HCT116 (cell line): ENCODE results near the gene INTS3. TPM values are rescaled to one million over a fixed set of nuclear protein-coding genes. Genes with fewer than 3 reads are reported as not detected.
A peak's percentile ranks its signal among the peaks of the same experiment; 100 is the strongest.

Experiments
- ATAC-seq: fragments of 200-7000 bp; cut with Tn5 transposase; 2 replicates; pipeline ENCODE4 v1.9.1; 2020; ENCODE audit warnings: mild to moderate bottlenecking, moderate library complexity
- BruUV-seq: library from RNA; stranded (reverse); fragments of 400-500 nt; replicated peaks from 2 replicates; lab custom pipeline; 2021; lab: Mats Ljungman, UMichigan
- CTCF ChIA-PET: fragments of 300-600 bp; sonication (Branson Sonifier 250); formaldehyde crosslinking; loops from one replicate; lab custom pipeline; 2021; ENCODE audit warnings: antibody characterized with exemption; lab: Charles Lee
- POLR2A ChIA-PET: fragments of 300-600, 350-600 bp; sonication (Branson Sonifier 250); formaldehyde crosslinking; loops from one replicate; lab custom pipeline; 2021; ENCODE audit warnings: antibody characterized with exemption; lab: Charles Lee
- RAD21 ChIA-PET, 2 experiments: fragments of 300-600 bp; sonication (Branson Sonifier 250); formaldehyde crosslinking; loops; one replicate each; lab custom pipeline; 2023; ENCODE audit warnings: low total read pairs in 2 of 2; ENCODE audit not compliant: uncharacterized antibody in 2 of 2, unreplicated experiment in 2 of 2, low non-redundant PET in 1 of 2; lab: Charles Lee
- DNase-seq: peaks from one replicate; pipeline ENCODE4 v3.0.0-alpha.2; 2010; ENCODE audit warnings: low read depth, low spot score
- H2AFZ ChIP-seq: fragments of 200-600 bp; shearing (Covaris generic), sonication (generic); 2 replicates; pipeline ENCODE4 v1.6.1; 2017; ENCODE audit warnings: low read depth, mixed run types, mixed read lengths, antibody characterized with exemption, low read length; ENCODE audit not compliant: poor library complexity, severe bottlenecking
- H3K27ac ChIP-seq: 2 replicates; pipeline ENCODE4 v1.5.1; 2012; ENCODE audit warnings: low read depth, low read length
- H3K27me3 ChIP-seq: fragments of 200-600 bp; sonication (generic); 2 replicates; pipeline ENCODE4 v1.6.1; 2016; ENCODE audit warnings: mixed run types, low read length, mixed read lengths; ENCODE audit not compliant: insufficient read depth
- H3K36me3 ChIP-seq, 2 experiments: fragments of 200-500 bp in 1 of 2; fragments of 200-600 bp in 1 of 2; sonication (Bioruptor generic) in 1 of 2; sonication (generic) in 1 of 2; 2 replicates each; pipeline versions ENCODE4 v1.5.1 to v1.6.1; 2014 to 2016; ENCODE audit warnings: low read length in 2 of 2, inconsistent platforms in 1 of 2, mixed read lengths in 1 of 2, mixed run types in 1 of 2; ENCODE audit not compliant: insufficient read depth in 2 of 2, control insufficient read depth in 1 of 2
- H3K4me1 ChIP-seq, 2 experiments: fragments of 200-600 bp in 1 of 2; sonication (generic) in 1 of 2; 2 replicates each; pipeline versions ENCODE4 v1.5.1 to v1.6.1; 2012 to 2017; ENCODE audit warnings: low read length in 2 of 2, inconsistent platforms in 1 of 2, mild to moderate bottlenecking in 1 of 2, mixed read lengths in 1 of 2, mixed run types in 1 of 2, moderate library complexity in 1 of 2; ENCODE audit not compliant: insufficient read depth in 2 of 2, control insufficient read depth in 1 of 2
- H3K4me2 ChIP-seq: fragments of 200-600 bp; sonication (generic); 2 replicates; pipeline ENCODE4 v1.6.1; 2017; ENCODE audit warnings: mixed run types, low read length, mixed read lengths
- H3K4me3 ChIP-seq, 2 experiments: fragments of 200-600 bp in 1 of 2; sonication (generic) in 1 of 2; replicated peaks in 1 of 2; 2 replicates each; pipeline ENCODE4 v1.5.1; 2011 to 2016; ENCODE audit warnings: low read length in 2 of 2, control low read depth in 1 of 2, low read depth in 1 of 2, mild to moderate bottlenecking in 1 of 2, mixed read lengths in 1 of 2, mixed run types in 1 of 2
- H3K79me2 ChIP-seq: fragments of 200-600 bp; sonication (generic); 2 replicates; pipeline ENCODE4 v1.6.1; 2017; ENCODE audit warnings: mild to moderate bottlenecking, mixed run types, low read length, moderate library complexity, mixed read lengths; ENCODE audit not compliant: insufficient read depth
- H3K9ac ChIP-seq: fragments of 200-600 bp; sonication (generic); 2 replicates; pipeline ENCODE4 v1.6.1; 2016; ENCODE audit warnings: low read length, mixed read lengths
- H3K9me2 ChIP-seq: fragments of 200-600 bp; sonication (generic), shearing (Covaris generic); 2 replicates; pipeline ENCODE4 v1.6.1; 2017; ENCODE audit warnings: mixed run types, mild to moderate bottlenecking, moderate library complexity; ENCODE audit not compliant: insufficient read depth
- H3K9me3 ChIP-seq, 2 experiments: fragments of 200-500 bp in 1 of 2; fragments of 200-600 bp in 1 of 2; sonication (Bioruptor generic) in 1 of 2; sonication (generic) in 1 of 2; 2 replicates each; pipeline ENCODE4 v1.6.1; 2014 to 2017; ENCODE audit warnings: low read length in 2 of 2, mixed read lengths in 2 of 2, inconsistent platforms in 1 of 2, low read depth in 1 of 2, mild to moderate bottlenecking in 1 of 2, mixed run types in 1 of 2, moderate library complexity in 1 of 2; ENCODE audit not compliant: control insufficient read depth in 1 of 2, insufficient read depth in 1 of 2
- H4K20me1 ChIP-seq: fragments of 200-600 bp; sonication (generic), shearing (Covaris generic); 2 replicates; pipeline ENCODE4 v1.6.1; 2017; ENCODE audit warnings: mixed run types, mild to moderate bottlenecking, moderate library complexity; ENCODE audit not compliant: insufficient read depth
- CBX3 ChIP-seq: IDR thresholded peaks from 2 replicates; pipeline ENCODE4 v1.6.1; 2012; ENCODE audit warnings: low read depth
- CEBPB ChIP-seq: IDR thresholded peaks from 2 replicates; pipeline ENCODE4 v1.6.1; 2012; ENCODE audit warnings: low read depth
- EGR1 ChIP-seq: IDR thresholded peaks from 2 replicates; pipeline ENCODE4 v1.6.1; 2012; ENCODE audit warnings: low read depth
- ELF1 ChIP-seq: IDR thresholded peaks from 2 replicates; pipeline ENCODE4 v1.6.1; 2012; ENCODE audit warnings: low read depth, borderline replicate concordance
- EZH2 ChIP-seq: fragments of 200-600 bp; sonication (generic); IDR thresholded peaks from 2 replicates; pipeline ENCODE4 v1.6.1; 2017; ENCODE audit warnings: antibody characterized with exemption, mixed run types
- EZH2phosphoT487 ChIP-seq: fragments of 200-600 bp; IDR thresholded peaks from 2 replicates; pipeline ENCODE4 v1.6.1; 2018; ENCODE audit warnings: antibody characterized with exemption, borderline replicate concordance
- JUND ChIP-seq: IDR thresholded peaks from 2 replicates; pipeline ENCODE4 v1.6.1; 2012
- MAX ChIP-seq: IDR thresholded peaks from 2 replicates; pipeline ENCODE4 v1.6.1; 2012
- POLR2A ChIP-seq: IDR thresholded peaks from 2 replicates; pipeline ENCODE4 v1.7.0; 2011; ENCODE audit warnings: borderline replicate concordance; ENCODE audit not compliant: insufficient read depth, insufficient read length; ENCODE audit errors: extremely low read depth
- POLR2AphosphoS5 ChIP-seq: IDR thresholded peaks from 2 replicates; pipeline ENCODE4 v1.6.1; 2011; ENCODE audit warnings: mild to moderate bottlenecking, low read depth, low read length, moderate library complexity
- RAD21 ChIP-seq: IDR thresholded peaks from 2 replicates; pipeline ENCODE4 v1.6.1; 2012; ENCODE audit warnings: low read depth, mild to moderate bottlenecking
- REST ChIP-seq: IDR thresholded peaks from 2 replicates; pipeline ENCODE4 v1.6.1; 2012; ENCODE audit warnings: low read depth
- SIN3A ChIP-seq: IDR thresholded peaks from 2 replicates; pipeline ENCODE4 v1.6.1; 2012; ENCODE audit warnings: low read depth
- TCF7L2 ChIP-seq: IDR thresholded peaks from 2 replicates; pipeline ENCODE4 v1.7.0; 2011; ENCODE audit warnings: borderline replicate concordance, inconsistent platforms; ENCODE audit not compliant: insufficient read depth, insufficient read length; ENCODE audit errors: extremely low read depth
- YY1 ChIP-seq: IDR thresholded peaks from 2 replicates; pipeline ENCODE4 v1.6.1; 2011; ENCODE audit warnings: low read length, low read depth, moderate library complexity, mild to moderate bottlenecking; ENCODE audit not compliant: insufficient replicate concordance; ENCODE audit errors: extremely low read depth
- ZFX ChIP-seq: fragments of 450-650 bp; IDR thresholded peaks from 2 replicates; pipeline ENCODE4 v1.6.1; 2017
- ZNF274 ChIP-seq: fragments of 200-500 bp; sonication (Bioruptor generic); IDR thresholded peaks from 2 replicates; pipeline ENCODE4 v1.6.1; 2014; ENCODE audit warnings: mild to moderate bottlenecking, low read depth, low read length, inconsistent platforms
- intact Hi-C: fragments of 100-400 bp; cut with micrococcal nuclease; formaldehyde crosslinking; loops from 2 replicates; pipeline ENCODE4 v1.10.0; 2022
- total RNA-seq: library from RNA; stranded (reverse); gene quantifications from one replicate; pipeline ENCODE4 v1.2.1, GENCODE V29; 2021; ENCODE audit not compliant: unreplicated experiment
- TF ChIP-seq, protein P1 (sequence below), 3 experiments: fragments of 200-600 bp in 1 of 3; sonication (generic) in 1 of 3; IDR thresholded peaks in 2 of 3; conservative IDR thresholded peaks in 1 of 3; 2 replicates each; pipeline ENCODE4 v1.5.1; 2012 to 2017; ENCODE audit warnings: low read depth in 2 of 3, low read length in 2 of 3, antibody characterized with exemption in 1 of 3, borderline replicate concordance in 1 of 3, control low read depth in 1 of 3, mild to moderate bottlenecking in 1 of 3, mixed read lengths in 1 of 3, mixed run types in 1 of 3, moderate library complexity in 1 of 3; ENCODE audit not compliant: insufficient read depth in 1 of 3

The INTS3 gene
- total RNA-seq, 1 experiment from 2014 or later: 47.6 TPM

- no peak for TF ChIP-seq REST
Observed at GRCh38 chr1:153775458-153776327, 47.8 kb downstream of the INTS3 start (continued).

DNA sequence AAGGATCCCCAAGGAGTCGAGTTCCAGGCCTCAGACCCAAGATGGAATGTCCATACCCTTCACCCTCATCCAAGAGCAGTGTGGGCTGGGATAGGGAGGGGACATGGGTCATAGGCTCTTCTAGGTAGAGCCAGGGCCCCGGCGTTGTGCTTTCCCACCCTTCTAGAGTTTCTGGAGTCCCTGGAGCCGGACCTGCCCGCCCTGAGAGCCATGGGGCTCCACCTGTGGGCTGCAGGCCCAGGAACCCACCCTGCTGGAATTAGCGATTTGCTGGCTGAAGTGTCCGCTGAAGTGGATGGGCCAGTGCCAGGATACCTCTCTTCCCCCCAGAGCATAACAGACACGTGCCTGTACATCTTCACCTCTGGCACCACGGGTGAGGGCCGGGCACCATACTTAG lies 48.5 kb downstream of the INTS3 start:
- POLR2A ChIA-PET: interaction anchor here (0.8 to 1.3 kb wide), 3 partner anchors 104 to 214 kb away, joined by 3 to 7 read pairs (median 5); partner anchors contain the start of genes CREB3L4 and RPS27
- intact Hi-C loops: loop anchor here (10.0 kb wide), 1 partner anchor 102 kb away; the partner anchor contains the start of genes ILF2 and NPR1
- H3K4me1 ChIP-seq: peaks cover 14 to 26% of the 10 kb centered on the region in 2 experiments
- no TSS peak for BruUV-seq
- ATAC-seq (peak; percentile 21), DNase-seq (no peak)
- CTCF ChIA-PET: interaction anchor here (1.4 to 1.5 kb wide), 2 partner anchors 210 to 211 kb away, joined by 4 to 5 read pairs; partner anchors contain the start of gene RAB13
- no peaks in the 10 kb centered on the region for H3K9me2 ChIP-seq
- no peak overlapping the region for H2AFZ ChIP-seq
- H4K20me1 ChIP-seq: no peaks in the 10 kb centered on the region
- H3K4me2 ChIP-seq: peak overlapping the region; percentile 87
- H3K36me3 ChIP-seq: peaks cover 0 to 21% of the 10 kb centered on the region in 2 experiments; a peak in 2 of 4 replicates
- H3K4me3 ChIP-seq: peak overlapping the region; percentile 68 to 85
- H3K9me3 ChIP-seq: no peaks in the 10 kb centered on the region
- RAD21 ChIA-PET: interaction anchor here in 1 of 2 experiments (1.3 kb wide), 1 partner anchor 104 kb away, joined by 3 read pairs; no protein-coding TSS in a partner anchor
- peak overlapping the region; percentile 79 for H3K9ac ChIP-seq
- no peaks in the 10 kb centered on the region for H3K79me2 ChIP-seq
- no peak for TF ChIP-seq EGR1
- TF ChIP-seq ELF1: no peak
- TF ChIP-seq EZH2phosphoT487: no peak
- TF ChIP-seq JUND: no peak
- TF ChIP-seq TCF7L2: no peak
- TF ChIP-seq YY1: no peak
- no peak for TF ChIP-seq ZFX
- no peak for TF ChIP-seq POLR2A
- no peak for TF ChIP-seq RAD21
- TF ChIP-seq EZH2: no peak
- no peak for TF ChIP-seq SIN3A
- TF ChIP-seq CBX3: no peak
- TF ChIP-seq ZNF274: no peak
- TF ChIP-seq, protein P1, sequence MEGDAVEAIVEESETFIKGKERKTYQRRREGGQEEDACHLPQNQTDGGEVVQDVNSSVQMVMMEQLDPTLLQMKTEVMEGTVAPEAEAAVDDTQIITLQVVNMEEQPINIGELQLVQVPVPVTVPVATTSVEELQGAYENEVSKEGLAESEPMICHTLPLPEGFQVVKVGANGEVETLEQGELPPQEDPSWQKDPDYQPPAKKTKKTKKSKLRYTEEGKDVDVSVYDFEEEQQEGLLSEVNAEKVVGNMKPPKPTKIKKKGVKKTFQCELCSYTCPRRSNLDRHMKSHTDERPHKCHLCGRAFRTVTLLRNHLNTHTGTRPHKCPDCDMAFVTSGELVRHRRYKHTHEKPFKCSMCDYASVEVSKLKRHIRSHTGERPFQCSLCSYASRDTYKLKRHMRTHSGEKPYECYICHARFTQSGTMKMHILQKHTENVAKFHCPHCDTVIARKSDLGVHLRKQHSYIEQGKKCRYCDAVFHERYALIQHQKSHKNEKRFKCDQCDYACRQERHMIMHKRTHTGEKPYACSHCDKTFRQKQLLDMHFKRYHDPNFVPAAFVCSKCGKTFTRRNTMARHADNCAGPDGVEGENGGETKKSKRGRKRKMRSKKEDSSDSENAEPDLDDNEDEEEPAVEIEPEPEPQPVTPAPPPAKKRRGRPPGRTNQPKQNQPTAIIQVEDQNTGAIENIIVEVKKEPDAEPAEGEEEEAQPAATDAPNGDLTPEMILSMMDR (IDR thresholded peaks at IDR 0.05 in 2 of 3, conservative IDR thresholded peaks at IDR 0.05 in 1 of 3; ENCODE audit: borderline replicate concordance in 1 of 3, insufficient read depth in 1 of 3, low read depth in 2 of 3, low read length in 2 of 3): no peak
- no peak for TF ChIP-seq POLR2AphosphoS5
- TF ChIP-seq MAX: no peak
- TF ChIP-seq CEBPB: no peak
- peak overlapping the region; percentile 96 for H3K27ac ChIP-seq
- no peaks in the 10 kb centered on the region for H3K27me3 ChIP-seq
